Measurements from ENCODE around the gene DNAJC11.
"Not testable (repeated sequence)": the region's sequence is repeated elsewhere in the genome, so short reads cannot be mapped to it uniquely, and the experiment has no call there.

Gene DNAJC11

DNA sequence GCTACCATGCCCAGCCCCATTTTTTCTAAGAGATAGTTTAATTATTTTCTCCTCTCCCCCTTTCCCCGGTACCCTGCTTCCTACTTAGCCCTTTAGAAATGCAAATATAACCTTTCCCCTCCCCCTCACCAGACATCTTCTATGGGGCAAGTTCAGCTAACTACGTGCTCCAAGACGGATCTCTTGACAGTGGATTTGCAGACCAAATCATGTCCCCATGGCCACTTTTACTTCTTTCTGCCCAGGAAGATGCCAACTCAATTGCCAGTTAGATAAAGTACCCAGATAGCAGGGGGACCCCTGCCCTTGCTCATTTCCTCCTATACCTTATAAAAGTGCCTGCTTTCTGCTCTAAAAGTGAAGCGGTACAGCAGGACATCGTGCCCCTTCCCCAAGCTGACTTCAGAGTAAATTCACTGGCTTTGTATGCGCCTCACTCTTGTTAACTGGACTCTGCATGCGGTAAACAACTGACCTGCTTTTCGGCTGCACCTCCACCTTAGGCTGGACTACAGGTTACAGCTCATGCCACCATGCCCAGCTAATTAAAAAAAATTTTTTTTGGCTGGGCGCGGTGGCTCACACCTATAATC, 7.4 kb downstream of the DNAJC11 start:
- DNase-seq: no peak

DNA sequence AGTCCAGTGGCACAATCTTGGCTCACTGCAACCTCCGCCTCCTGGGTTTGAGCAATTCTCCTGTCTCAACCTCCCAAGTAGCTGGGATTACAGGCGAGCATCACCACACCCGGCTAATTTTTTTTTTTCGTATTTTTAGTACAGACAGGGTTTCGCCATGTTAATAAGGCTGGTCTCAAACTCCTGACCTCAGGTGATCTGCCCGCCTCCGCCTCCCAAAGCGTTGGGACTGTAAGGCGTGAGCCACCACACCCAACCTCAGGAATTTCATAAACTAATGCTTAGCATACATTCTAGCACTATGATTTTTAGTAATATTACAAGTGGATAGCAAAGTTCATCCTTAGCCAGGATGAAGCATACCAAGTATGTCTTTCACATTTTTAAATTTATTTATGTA, 8.7 kb downstream of the DNAJC11 start:
- no peak for DNase-seq

GRCh38 chr1:6691507-6691906, 10.1 kb downstream of the DNAJC11 start:
- no peak for DNase-seq

DNA sequence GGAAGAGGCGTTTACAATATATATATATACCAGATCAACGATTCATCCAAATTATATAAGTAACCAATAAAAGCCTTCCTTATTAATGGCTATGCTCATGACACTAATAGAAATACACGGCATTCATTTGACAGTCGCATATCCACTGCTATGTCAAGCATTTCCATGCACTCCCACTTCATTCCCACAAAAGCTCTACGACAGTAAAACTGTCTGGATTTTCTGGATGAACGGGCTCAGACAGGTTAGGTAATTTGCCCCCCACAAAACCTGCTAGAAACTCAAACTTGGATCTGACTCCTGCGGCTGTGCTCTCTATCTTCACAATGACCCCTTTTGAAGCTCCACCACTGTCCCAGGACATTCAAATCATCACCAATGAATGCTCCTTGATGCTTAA, 11.4 kb downstream of the DNAJC11 start:
- DNase-seq: no peak

- no peak for DNase-seq
These were observed 12.9 kb downstream of the DNAJC11 start for GRCh38 chr1:6688757-6689156.

GRCh38 chr1:6688001-6688400, 13.6 kb downstream of the DNAJC11 start:
- DNase-seq: no peak

DNA sequence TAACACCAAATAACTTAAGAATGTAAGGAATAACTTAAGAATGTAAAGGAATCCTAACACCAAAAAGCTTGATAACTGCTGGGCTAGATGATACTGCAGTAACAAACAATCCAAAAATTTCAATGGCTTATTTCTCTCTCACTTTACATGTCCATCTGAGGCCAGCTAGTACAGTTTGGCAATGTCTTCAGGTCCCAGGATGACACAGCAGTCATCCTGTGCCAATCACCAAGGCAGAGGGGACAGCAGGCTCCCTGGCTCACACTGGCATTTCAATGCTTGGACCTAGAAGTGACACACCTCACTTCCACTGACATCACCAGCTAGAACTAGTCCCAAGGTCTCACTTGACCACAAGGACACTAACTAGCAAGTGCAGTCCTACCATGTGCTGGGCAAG, 15.3 kb downstream of the DNAJC11 start:
- DNase-seq: no peak

GRCh38 chr1:6685381-6685780, 16.2 kb downstream of the DNAJC11 start:
- DNase-seq: no peak

DNA sequence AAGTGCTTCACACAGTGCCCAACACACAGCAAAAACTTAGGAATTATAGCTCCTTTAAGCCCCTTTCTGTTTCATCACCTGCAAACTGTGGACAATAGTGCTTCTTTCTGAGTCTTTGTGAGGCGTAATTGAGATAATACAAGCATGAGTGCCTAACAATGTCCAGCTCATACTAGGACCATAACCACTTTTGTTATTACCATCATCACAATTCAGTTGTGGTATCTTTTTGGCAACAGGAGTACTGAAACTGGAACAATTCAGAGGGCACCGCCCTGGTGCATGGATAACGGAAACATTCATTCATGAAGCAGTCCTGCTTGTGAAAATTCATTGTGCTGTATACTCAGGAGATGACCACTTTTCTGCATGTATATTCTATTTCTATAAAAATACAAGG, 18.2 kb downstream of the DNAJC11 start:
- no peak for DNase-seq

DNA sequence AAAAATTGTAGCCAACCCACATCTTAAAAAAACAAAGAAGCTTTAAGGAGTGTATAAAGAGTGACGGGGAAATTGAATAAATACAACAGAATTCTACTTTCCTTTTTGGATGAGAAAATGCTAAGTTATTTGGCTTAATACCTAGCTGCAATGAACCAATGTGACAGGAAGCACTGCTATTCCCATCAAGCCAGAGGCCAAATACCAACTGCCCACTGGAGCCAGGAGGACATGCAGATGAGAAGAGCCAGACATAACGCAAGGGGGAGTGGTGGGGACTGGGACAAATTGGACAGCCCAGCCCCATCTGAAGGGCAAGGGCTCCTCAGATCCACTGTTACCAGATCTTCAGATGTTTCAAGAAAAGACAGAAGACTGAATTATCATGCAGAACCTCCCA, 25.7 kb downstream of the DNAJC11 start:
- DNase-seq: no peak

- no peak for DNase-seq
These were observed 26.8 kb downstream of the DNAJC11 start for GRCh38 chr1:6674771-6675170.

- no peak for DNase-seq
These were observed 27.7 kb downstream of the DNAJC11 start for GRCh38 chr1:6673816-6674398.

DNA sequence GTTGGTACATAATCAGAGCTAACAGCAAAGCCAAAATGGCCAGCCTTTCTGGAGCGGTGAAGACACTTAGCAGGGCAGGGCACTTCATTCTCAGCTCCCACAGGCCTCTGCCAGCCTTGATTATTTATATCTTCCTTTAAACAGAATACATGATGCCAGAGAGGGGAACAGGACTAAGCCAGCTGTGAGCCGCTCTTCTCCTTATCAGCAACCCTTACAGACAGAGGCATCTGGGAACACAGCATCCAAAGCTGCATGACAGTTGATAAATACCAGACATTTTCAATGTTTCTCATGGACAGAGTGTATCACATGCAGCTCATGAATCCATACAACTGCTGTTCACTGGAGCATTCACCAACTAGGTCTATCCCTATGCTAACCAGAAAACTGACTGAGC, 29.1 kb downstream of the DNAJC11 start:
- no peak for DNase-seq

DNA sequence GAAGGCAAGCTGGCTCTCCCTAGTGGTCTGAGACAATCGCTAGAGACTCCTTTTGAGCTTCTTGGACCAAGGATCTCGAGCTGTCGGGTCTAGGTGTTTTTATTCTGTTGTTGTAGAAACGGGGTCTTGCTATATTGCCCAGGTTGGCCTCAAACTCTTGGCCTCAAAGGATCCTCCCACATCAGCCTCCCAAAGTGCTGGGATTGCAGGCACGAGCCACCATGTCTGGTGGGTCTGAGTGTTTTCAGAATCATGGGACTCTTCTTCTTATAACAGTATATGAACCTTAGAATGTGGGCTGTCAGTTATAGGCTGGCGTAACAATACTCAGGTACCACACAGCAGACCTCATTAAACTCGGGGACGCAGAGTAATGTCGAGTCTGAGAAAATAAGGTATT, 33.1 kb downstream of the DNAJC11 start:
- DNase-seq: no peak

GRCh38 chr1:6667139-6667538, 34.5 kb downstream of the DNAJC11 start:
- no peak for DNase-seq

GRCh38 chr1:6666696-6667095, 34.9 kb downstream of the DNAJC11 start:
- no peak for DNase-seq

- not testable (repeated sequence) for DNase-seq
These were observed 39.1 kb downstream of the DNAJC11 start for GRCh38 chr1:6662468-6662867.

DNA sequence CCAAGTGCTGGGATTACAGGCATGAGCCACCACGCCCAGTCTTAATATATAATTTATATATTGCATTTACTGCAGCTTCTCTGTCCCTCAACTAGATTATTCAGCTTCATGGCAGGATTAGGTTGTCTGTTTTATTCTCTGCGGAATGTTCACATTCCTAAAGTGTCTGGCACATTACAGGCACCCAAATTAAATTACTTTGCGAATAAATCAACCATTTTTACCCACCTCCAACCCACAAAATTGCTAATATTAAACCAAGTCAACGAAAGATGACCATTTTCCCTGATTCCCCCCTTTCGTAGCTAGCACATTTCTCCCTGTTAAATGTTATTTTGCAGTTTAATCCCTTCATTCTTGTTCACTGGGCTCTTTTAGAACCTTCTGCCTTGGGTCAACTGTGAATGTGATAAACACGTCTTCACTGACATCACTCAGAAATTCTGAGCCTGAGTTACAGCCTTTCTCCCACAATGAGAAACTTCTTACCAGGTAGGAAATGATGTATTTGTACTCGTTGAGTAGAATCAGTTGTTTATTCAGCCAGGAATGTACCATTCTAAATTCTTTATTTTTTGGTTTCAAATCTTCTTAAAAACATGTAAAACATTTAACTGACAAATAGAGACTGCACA, 41.1 kb downstream of the DNAJC11 start:
- no peak for DNase-seq

DNA sequence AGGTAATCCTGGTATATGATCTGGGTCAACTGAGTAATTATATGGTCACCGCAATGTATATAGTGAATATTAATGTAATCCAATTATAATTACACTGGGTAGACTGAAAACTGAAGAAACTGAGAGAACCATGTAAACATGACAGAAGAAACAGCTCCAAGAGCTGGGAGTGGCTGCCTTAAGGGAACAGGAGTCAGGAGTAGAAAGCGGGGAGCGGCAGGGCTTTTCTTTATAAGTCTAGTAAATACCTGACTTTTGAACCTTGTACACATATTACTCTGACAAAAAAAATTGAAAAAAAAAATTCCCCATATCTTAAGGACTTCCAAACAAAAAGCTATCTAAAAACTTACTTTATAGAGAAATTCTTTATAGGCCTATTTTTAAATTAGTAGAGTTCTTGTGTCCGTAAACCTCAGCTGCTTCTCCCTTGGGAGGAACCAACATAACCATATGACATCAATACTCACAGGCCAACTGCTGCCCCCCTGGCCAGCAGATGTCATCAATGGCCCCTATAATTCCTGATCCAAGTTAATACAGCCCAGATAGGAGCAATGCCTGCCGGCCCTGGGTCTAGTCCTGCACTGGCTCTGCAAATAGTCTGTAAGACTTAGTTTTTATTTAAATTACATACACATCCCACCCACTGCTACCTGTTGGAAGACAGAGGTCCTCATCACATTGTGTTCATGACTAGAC, 43.1 kb downstream of the DNAJC11 start:
- DNase-seq: no peak

DNA sequence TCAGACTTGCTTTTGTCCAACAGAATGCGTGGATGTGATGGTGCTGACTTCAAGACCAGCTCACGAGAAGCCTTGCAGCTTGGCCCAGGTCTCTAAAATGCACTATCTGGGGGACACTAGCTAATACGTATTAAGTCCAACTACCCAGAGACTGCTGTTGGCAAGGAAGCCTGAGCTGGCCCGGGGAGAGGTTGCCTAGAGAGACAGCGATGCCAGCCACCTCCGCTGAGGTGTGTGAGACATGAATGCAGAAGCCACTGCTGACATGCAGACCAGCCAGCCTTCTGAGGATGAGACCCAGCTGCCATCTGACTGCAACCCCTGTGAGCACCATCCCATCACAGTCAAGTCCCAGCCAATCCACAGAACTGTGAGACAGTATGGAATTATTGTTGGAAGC, 44.5 kb downstream of the DNAJC11 start:
- no peak for DNase-seq

DNA sequence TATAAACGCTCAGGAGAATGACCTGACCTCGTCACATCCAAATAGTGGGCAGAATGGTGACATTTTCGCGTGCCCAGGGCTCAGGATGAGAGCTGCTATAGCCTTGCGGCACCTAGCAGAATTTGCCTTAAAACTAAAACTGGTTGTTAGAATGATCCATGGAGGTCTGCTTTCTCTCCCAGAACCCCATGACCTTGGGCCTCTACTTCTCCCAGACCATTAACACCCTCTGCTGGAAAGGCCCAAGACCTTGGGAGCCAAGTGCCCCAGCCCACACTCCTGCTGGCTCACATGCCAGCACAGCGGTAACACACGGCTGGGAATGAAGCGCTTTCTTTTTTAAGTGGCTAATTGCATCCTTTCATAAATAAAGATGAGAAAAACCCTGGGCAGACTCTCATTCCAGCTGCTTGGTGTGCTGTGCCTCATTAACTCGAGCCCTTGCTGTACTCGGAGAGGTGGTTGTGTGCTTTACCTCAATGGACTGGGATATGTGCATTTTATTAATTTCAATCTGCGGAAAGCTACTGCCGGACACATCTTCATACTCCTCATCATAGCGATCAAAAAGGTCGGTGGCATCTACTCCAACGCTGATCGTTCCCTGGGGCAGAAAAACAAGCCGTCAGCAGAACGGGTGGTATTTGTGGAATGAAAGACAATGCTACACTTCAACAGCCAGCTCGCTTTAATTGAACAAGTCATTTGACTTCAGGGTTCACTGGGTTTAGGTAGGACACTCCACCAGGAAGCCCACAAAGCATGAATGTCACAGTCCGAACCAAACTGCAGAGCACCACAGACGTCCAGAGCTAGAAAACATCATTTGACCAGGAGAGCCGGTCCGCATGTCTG, 48.0 kb downstream of the DNAJC11 start:
- no peak for DNase-seq

GRCh38 chr1:6652986-6653385, 48.6 kb downstream of the DNAJC11 start:
- no peak for DNase-seq

- no peak for DNase-seq
These were observed 49.7 kb downstream of the DNAJC11 start for GRCh38 chr1:6651909-6652308.
